K562 (cell line): ENCODE results near the gene MED16. TPM values are rescaled to one million over a fixed set of nuclear protein-coding genes. Genes with fewer than 3 reads are reported as not detected.

ENCODE experiments used
- ATAC-seq: fragments of 200-7000 bp; cut with Tn5 transposase; 3 replicates; pipeline ENCODE4 v1.9.1; 2020; ENCODE audit warnings: moderate library complexity
- BruUV-seq: library from RNA; stranded (reverse); fragments of 400-500 nt; replicated peaks from 2 replicates; lab custom pipeline; 2021; lab: Mats Ljungman, UMichigan
- CTCF ChIA-PET: fragments of 300-600 bp; formaldehyde crosslinking; extraction: SDS; loops from one replicate; lab custom pipeline; 2021; ENCODE audit warnings: low intra/inter-chr PET ratio; lab: Yijun Ruan, JAX
- POLR2A ChIA-PET: fragments of 300-600, 350-650 bp; sonication (Branson Sonifier 250); formaldehyde crosslinking; extraction: SDS; loops from one replicate; lab custom pipeline; 2021; ENCODE audit warnings: antibody characterized with exemption, inconsistent platforms; lab: Yijun Ruan, JAX
- DNase-seq, 4 experiments: peaks; one replicate each; pipeline versions ENCODE4 v3.0.0 to v3.0.0-alpha.2; 2011 to 2018; ENCODE audit warnings: low spot score in 3 of 4, mixed read lengths in 3 of 4; ENCODE audit errors: extremely low read depth in 1 of 4
- FAIRE-seq: peaks from 2 replicates; lab custom pipeline; 2011; peaks lifted over from hg19 to GRCh38; lab: Jason Lieb, UNC
- H2AFZ ChIP-seq: 2 replicates; pipeline ENCODE4 v1.6.0; 2011; ENCODE audit warnings: low read depth, low read length, control low read depth, inconsistent platforms
- H3K27ac ChIP-seq: fragments of 200-600 bp; 3 replicates; pipeline ENCODE4 v1.8.0; 2011; ENCODE audit warnings: low read depth, mild to moderate bottlenecking, control low read depth, inconsistent platforms, low read length, moderate library complexity, mixed read lengths; ENCODE audit errors: extremely low read depth
- H3K27me3 ChIP-seq, 2 experiments: fragments of 300-600 bp in 1 of 2; 2 replicates in 1 of 2; 3 replicates in 1 of 2; pipeline versions ENCODE4 v1.6.0 to v1.8.0; 2011; ENCODE audit warnings: inconsistent platforms in 2 of 2, low read length in 2 of 2, mild to moderate bottlenecking in 1 of 2, mixed read lengths in 1 of 2, moderate library complexity in 1 of 2; ENCODE audit not compliant: control insufficient read depth in 2 of 2, insufficient read depth in 2 of 2
- H3K36me3 ChIP-seq: fragments of 300-600 bp; 3 replicates; pipeline ENCODE4 v1.8.0; 2011; ENCODE audit warnings: mild to moderate bottlenecking, low read length, inconsistent platforms; ENCODE audit not compliant: control insufficient read depth, insufficient read depth
- H3K4me1 ChIP-seq, 2 experiments: fragments of 200-600 bp in 1 of 2; replicated peaks in 1 of 2; 2 replicates in 1 of 2; 3 replicates in 1 of 2; pipeline versions ENCODE4 v1.5.1 to v1.8.0; 2011; ENCODE audit warnings: inconsistent platforms in 2 of 2, low read length in 2 of 2, mild to moderate bottlenecking in 1 of 2, mixed read lengths in 1 of 2, moderate library complexity in 1 of 2; ENCODE audit not compliant: control insufficient read depth in 2 of 2, insufficient read depth in 2 of 2
- H3K4me2 ChIP-seq: 2 replicates; pipeline ENCODE4 v1.6.1; 2011; ENCODE audit warnings: low read length, control low read depth, inconsistent platforms, mixed read lengths; ENCODE audit not compliant: insufficient read depth
- H3K4me3 ChIP-seq: fragments of 200-600 bp; sonication (generic), shearing (Covaris generic); 2 replicates; pipeline ENCODE4 v1.5.1; 2016; ENCODE audit warnings: control low read depth, inconsistent platforms
- H3K79me2 ChIP-seq: fragments of 200-600 bp; 3 replicates; pipeline ENCODE4 v1.8.0; 2011; ENCODE audit warnings: low read length, inconsistent platforms; ENCODE audit not compliant: control insufficient read depth, insufficient read depth
- H3K9ac ChIP-seq, 2 experiments: 2 replicates each; pipeline versions ENCODE4 v1.6.0 to v1.6.1; 2011; ENCODE audit warnings: low read depth in 2 of 2, low read length in 2 of 2, control low read depth in 1 of 2, inconsistent platforms in 1 of 2, mild to moderate bottlenecking in 1 of 2, mixed read lengths in 1 of 2; ENCODE audit not compliant: insufficient read depth in 1 of 2
- H3K9me1 ChIP-seq: one replicate; pipeline ENCODE4 v1.6.0; 2011; ENCODE audit warnings: inconsistent platforms, mild to moderate bottlenecking, low read length, moderate library complexity; ENCODE audit not compliant: control insufficient read depth, insufficient read depth
- H3K9me3 ChIP-seq: replicated peaks from 2 replicates; pipeline ENCODE4 v1.5.1; 2011; ENCODE audit warnings: low read depth, low read length, inconsistent platforms; ENCODE audit not compliant: control insufficient read depth, insufficient read depth
- H4K20me1 ChIP-seq: replicated peaks from 2 replicates; pipeline ENCODE4 v1.6.1; 2011; ENCODE audit warnings: low read length, inconsistent platforms, mixed read lengths; ENCODE audit not compliant: control insufficient read depth, insufficient read depth
- POLR2G ChIP-seq: fragments of 200-400 bp; formaldehyde crosslinking; IDR thresholded peaks from 2 replicates; pipeline ENCODE4 v1.6.1; 2017; ENCODE audit warnings: low read depth, mild to moderate bottlenecking, antibody characterized with exemption, low read length, moderate library complexity
- TCFL5 ChIP-seq: fragments of 250-450 bp; sonication (Bioruptor Pico); conservative IDR thresholded peaks from 2 replicates; pipeline ENCODE4 v1.6.1; 2021; ENCODE audit warnings: mild to moderate bottlenecking, moderate library complexity, matching md5 sums
- ZNF212 ChIP-seq: fragments of 450-650 bp; formaldehyde crosslinking; IDR thresholded peaks from 2 replicates; pipeline ENCODE4 v1.4.0; 2020; ENCODE audit warnings: mild to moderate bottlenecking
- WGBS: fragments of 100-300 bp; shearing (Covaris generic); methylation state at CpG from one replicate; pipeline ENCODE4 v1.1.6; 2016; ENCODE audit warnings: low coverage, mixed read lengths; ENCODE audit not compliant: insufficient coverage; ENCODE audit errors: missing lambda C conversion rate; 5-methylcytosine and 5-hydroxymethylcytosine counted together
- in situ Hi-C: fragments of 300-500 bp; cut with MboI; formaldehyde crosslinking; loops from 4 replicates; pipeline ENCODE4 v1.15.0; 2018; ENCODE audit warnings: inconsistent platforms, mixed read lengths
- intact Hi-C: fragments of 100-400 bp; cut with micrococcal nuclease; formaldehyde crosslinking; loops from 2 replicates; pipeline ENCODE4 v1.14.2; 2022
- polyA plus RNA-seq, 8 experiments: library from polyadenylated mRNA; depleted of rRNA in 4 of 8; stranded (reverse) in 5 of 8; unstranded in 3 of 8; fragments of >200 nt; fragmentation: Nextera tagmentation in 2 of 8; fragmentation: Illumina TruSeq in 1 of 8; extraction: Ambion mirVana in 2 of 8; extraction: Trizol in 1 of 8; gene quantifications; 2 replicates each; pipeline versions ENCODE4 v1.2.1 to v1.2.3, GENCODE V29; 2011 to 2014; ENCODE audit warnings: inconsistent platforms in 1 of 8, missing spikeins in 1 of 8
- total RNA-seq, 7 experiments: library from RNA; depleted of rRNA in 6 of 7; stranded (reverse); fragments of >200 nt in 6 of 7; fragmentation: Illumina TruSeq in 2 of 7; extraction: Trizol in 2 of 7; gene quantifications; 2 replicates each; pipeline versions ENCODE4 v1.2.1 to v1.2.3, GENCODE V29; 2011 to 2021; ENCODE audit warnings: low replicate concordance in 1 of 7
- TF ChIP-seq, protein P1 (sequence below): sonication (generic); formaldehyde crosslinking; IDR thresholded peaks from 2 replicates; pipeline ENCODE4 v1.8.1; 2023; ENCODE audit warnings: mild to moderate bottlenecking, missing genetic modification reagents

MED16 gene
- total and polyA plus RNA-seq, 9 of the 15 experiments (the other 6 are each of a cell fraction or from before 2014, with no cell fraction given): 0.89 to 59.9 (median 8.6) TPM

DNA sequence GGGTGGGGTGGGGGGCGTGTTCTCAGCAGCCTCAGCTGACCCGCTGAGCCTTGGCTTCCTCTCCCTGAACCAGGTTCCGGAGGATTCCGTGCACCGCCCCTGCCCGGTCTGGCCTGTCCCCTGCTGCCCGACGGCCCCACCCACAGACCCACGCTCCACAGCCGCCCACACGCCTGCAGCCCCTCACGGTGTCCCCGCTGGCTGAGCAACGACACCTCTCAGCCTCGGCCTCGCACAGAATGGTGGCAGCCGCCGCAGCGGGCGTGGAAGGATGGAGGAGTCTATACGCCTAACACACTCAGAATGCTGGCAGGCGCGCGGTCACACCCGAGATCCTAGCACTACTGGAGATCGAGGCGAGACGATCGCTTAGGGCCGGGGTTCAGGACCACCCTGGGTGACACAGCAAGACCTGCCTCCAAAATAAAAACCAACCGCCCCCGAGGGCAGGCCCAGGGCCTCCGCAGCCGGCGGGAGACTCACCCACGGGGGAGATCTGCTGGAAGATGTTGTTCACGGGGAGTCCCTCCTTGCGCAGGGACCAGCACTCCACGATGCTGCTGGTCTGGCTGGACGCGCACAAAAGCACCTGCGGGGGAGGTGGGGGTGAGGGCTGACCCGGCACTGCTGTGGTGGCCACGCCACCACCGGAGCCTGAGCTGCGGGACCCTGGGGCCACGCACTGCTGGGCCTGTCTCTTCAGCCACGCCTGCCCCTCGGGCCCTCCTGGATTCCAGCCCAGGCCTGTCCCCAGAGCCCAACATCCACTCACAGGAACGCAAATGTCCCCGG lies 8.4 kb downstream of the MED16 start (continued):
- no peak for TF ChIP-seq TCFL5 (CRISPR knock-in tag)
- TF ChIP-seq, protein P1, sequence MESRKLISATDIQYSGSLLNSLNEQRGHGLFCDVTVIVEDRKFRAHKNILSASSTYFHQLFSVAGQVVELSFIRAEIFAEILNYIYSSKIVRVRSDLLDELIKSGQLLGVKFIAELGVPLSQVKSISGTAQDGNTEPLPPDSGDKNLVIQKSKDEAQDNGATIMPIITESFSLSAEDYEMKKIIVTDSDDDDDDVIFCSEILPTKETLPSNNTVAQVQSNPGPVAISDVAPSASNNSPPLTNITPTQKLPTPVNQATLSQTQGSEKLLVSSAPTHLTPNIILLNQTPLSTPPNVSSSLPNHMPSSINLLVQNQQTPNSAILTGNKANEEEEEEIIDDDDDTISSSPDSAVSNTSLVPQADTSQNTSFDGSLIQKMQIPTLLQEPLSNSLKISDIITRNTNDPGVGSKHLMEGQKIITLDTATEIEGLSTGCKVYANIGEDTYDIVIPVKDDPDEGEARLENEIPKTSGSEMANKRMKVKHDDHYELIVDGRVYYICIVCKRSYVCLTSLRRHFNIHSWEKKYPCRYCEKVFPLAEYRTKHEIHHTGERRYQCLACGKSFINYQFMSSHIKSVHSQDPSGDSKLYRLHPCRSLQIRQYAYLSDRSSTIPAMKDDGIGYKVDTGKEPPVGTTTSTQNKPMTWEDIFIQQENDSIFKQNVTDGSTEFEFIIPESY: no peak; the same call in 1 of the 2 replicates

DNA sequence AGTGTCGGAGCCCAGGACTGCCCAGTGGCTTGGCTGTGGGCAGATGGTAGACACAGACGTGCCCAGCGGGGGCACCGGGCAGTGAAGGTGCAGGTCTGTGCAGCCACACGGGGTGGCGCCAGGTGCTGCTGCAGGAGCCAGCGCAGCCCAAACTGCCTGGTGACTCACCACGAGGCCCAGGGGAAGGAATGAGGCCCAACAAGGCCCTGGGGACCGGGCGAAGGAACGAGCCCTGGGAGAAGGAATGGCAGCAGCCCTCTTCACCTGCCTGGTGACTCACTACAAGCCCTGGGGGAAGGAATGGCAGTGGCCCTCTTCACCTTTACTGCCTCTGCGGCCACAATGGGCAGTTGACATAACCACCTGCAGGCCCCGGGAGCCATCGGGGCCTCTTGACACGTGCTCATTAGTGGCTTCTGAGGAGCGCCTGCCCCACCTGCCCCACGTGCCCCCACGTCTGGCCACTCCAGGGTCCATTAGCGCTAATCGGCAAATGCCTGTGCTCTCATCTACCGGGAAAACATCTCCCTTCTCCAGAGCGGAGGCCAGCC lies 9.3 kb downstream of the MED16 start:
- peaks cover 12% of the 10 kb centered on the region for H3K79me2 ChIP-seq
- BruUV-seq: no TSS peak
- H4K20me1 ChIP-seq: no peaks in the 10 kb centered on the region; the same call in 1 of the 2 replicates
- H3K4me3 ChIP-seq: no peak overlapping the region
- ATAC-seq (no peak), FAIRE-seq (no peak), DNase-seq (no peak)
- H3K4me1 ChIP-seq: peaks cover 4 to 58% of the 10 kb centered on the region in 2 experiments; a peak in 4 of 5 replicates
- no peaks in the 10 kb centered on the region for H3K9me3 ChIP-seq
- POLR2A ChIA-PET: interaction anchor here (0.5 kb wide), 1 partner anchor 9 kb away, joined by 3 read pairs; no protein-coding TSS in a partner anchor
- no peaks in the 10 kb centered on the region for H3K9me1 ChIP-seq
- intact Hi-C loops: no loop called here
- CTCF ChIA-PET: no interaction called here
- WGBS: 96% methylated on average over 11 of the region's 22 CpGs
- in situ Hi-C loops: no loop called here
- H2AFZ ChIP-seq: no peak overlapping the region
- TF ChIP-seq ZNF212 (CRISPR knock-in tag) (no peak), POLR2G (peak; percentile 8)
- no peak overlapping the region for H3K27ac ChIP-seq
- no peak overlapping the region; a peak in 1 of 4 replicates for H3K9ac ChIP-seq
- no peaks in the 10 kb centered on the region for H3K27me3 ChIP-seq
- H3K4me2 ChIP-seq: no peak overlapping the region
- H3K36me3 ChIP-seq: peaks cover 76% of the 10 kb centered on the region
